Mucosa of descending colon (tissue), 3 donors: ENCODE measurements around the gene CERS4. TPM values are rescaled to one million over a fixed set of nuclear protein-coding genes. Genes with fewer than 3 reads are reported as not detected.

ENCODE experiments used
- ATAC-seq: fragments of 200-7000 bp; cut with Tn5 transposase; one replicate; pipeline ENCODE4 v1.9.1; 2020; ENCODE audit warnings: mild to moderate bottlenecking, moderate library complexity
- DNase-seq, 3 donors: peaks; one replicate each; pipeline ENCODE4 v3.0.0-alpha.2; 2020
- H3K36me3 ChIP-seq: fragments of 200-600 bp; one replicate; pipeline ENCODE4 v1.8.0; 2021; ENCODE audit warnings: low read depth, mild to moderate bottlenecking
- H3K4me1 ChIP-seq: fragments of 200-600 bp; one replicate; pipeline ENCODE4 v1.8.0; 2021; ENCODE audit warnings: low read depth, mild to moderate bottlenecking
- H3K4me3 ChIP-seq: fragments of 200-600 bp; one replicate; pipeline ENCODE4 v1.8.0; 2021; ENCODE audit warnings: mild to moderate bottlenecking
- H3K9me3 ChIP-seq: fragments of 200-600 bp; one replicate; pipeline ENCODE4 v1.8.0; 2021; ENCODE audit warnings: mild to moderate bottlenecking
- CTCF ChIP-seq: fragments of 200-600 bp; IDR thresholded peaks from one replicate; pipeline ENCODE4 v1.8.0; 2022; ENCODE audit warnings: antibody characterized with exemption, mild to moderate bottlenecking
- intact Hi-C, 2 donors: fragments of 100-400 bp; cut with DNase I in 1 of 2; cut with micrococcal nuclease in 1 of 2; formaldehyde crosslinking; loops; one replicate each; pipeline versions ENCODE4 v1.11.0 to v1.11.1; 2022; cut with DNase I, micrococcal nuclease
- long read RNA-seq, 2 donors: library from polyadenylated mRNA; unstranded; transcript quantifications; one replicate each; pipeline ENCODE4 v2.0.0, GENCODE V29; 2019 to 2021
- total RNA-seq, 3 donors: library from RNA; stranded (reverse); fragmentation: NEBNext Ultra II Directional in 2 of 3; extraction: Animal tissue kit (Norgen Biotek cat#: 25700) in 2 of 3; gene quantifications; one replicate each; pipeline versions ENCODE4 v1.2.1 to v1.2.4, GENCODE V29; 2021 to 2023
- donor health status: DM: no; HTN: no; CAD: no; lungs with moderate emphysema.
- donor health status: DM: no; HTN: no; CAD: no.
- donor health status: DM: no; HTN: yes; CAD: no.

CERS4 gene
- 10 to 100 TPM in 1 of 3 donors, 1 to 10 TPM in 2; 3.1 to 37.1 (median 4.2) TPM for total RNA-seq
- long read RNA-seq, donor 1, transcript CERS4-201 (12 exons, 1,797 nt) = major isoform, 10 of 31 reads
- long read RNA-seq, donor 1, partial matches to known transcripts = 1 of 31 reads
- long read RNA-seq, donor 1, other reads (novel, unspliced or antisense) = 18 of 31 reads
- long read RNA-seq, donor 2, partial matches to known transcripts = 1 of 9 reads
- long read RNA-seq, donor 2, other reads (novel, unspliced or antisense) = 6 of 9 reads

GRCh38 chr19:8208922-8209461 lies at the start of gene CERS4:
Gene CERS4, plus strand, starts transcription at chr19:8209370. Its CDS starts 41,707 bp downstream, at chr19:8251077.
- H3K9me3 ChIP-seq = no peaks in the 10 kb centered on the region
- peak; percentile 87 for ATAC-seq
- intact Hi-C loops = no loop called here

GRCh38 chr19:8161135-8161646 lies 48.0 kb upstream of the CERS4 start:
- H3K4me3 ChIP-seq = no peak overlapping the region
- ATAC-seq (peak; percentile 46), DNase-seq (no peak)
- H3K9me3 ChIP-seq = no peaks in the 10 kb centered on the region
- no peak for TF ChIP-seq CTCF
- H3K4me1 ChIP-seq = no peaks in the 10 kb centered on the region
- H3K36me3 ChIP-seq = no peaks in the 10 kb centered on the region
- intact Hi-C loops = no loop called here

More at GRCh38 chr19:8208922-8209461, at the start of gene CERS4:
- peak within 1 kb of the TSS; percentile 28 for H3K4me3 ChIP-seq
- TF ChIP-seq CTCF = no peak
- no peaks in the 10 kb centered on the region for H3K36me3 ChIP-seq
- H3K4me1 ChIP-seq = peaks cover 9% of the 10 kb centered on the region
- DNase-seq = peak; percentile 60 to 85 (median 83)

- no peaks in the 10 kb centered on the region for H3K4me1 ChIP-seq
- H3K9me3 ChIP-seq = no peaks in the 10 kb centered on the region
- no peak for TF ChIP-seq CTCF
- no peak overlapping the region for H3K4me3 ChIP-seq
- DNase-seq (no peak), ATAC-seq (no peak)
- H3K36me3 ChIP-seq = no peaks in the 10 kb centered on the region
- intact Hi-C loops = no loop called here
These were observed 45.4 kb upstream of the CERS4 start for GRCh38 chr19:8163759-8164158.

- intact Hi-C loops = no loop called here
- no peak for DNase-seq
- no peaks in the 10 kb centered on the region for H3K36me3 ChIP-seq
- H3K4me3 ChIP-seq = no peak overlapping the region
- H3K9me3 ChIP-seq = no peaks in the 10 kb centered on the region
- ATAC-seq = no peak
- no peaks in the 10 kb centered on the region for H3K4me1 ChIP-seq
- TF ChIP-seq CTCF = no peak
These were observed 41.2 kb upstream of the CERS4 start for GRCh38 chr19:8167985-8168384.

- Histone ChIP-seq H3K4me1 (no peaks in the 10 kb centered on the region), H3K36me3 (no peaks in the 10 kb centered on the region), H3K4me3 (no peak overlapping the region), H3K9me3 (no peaks in the 10 kb centered on the region)
- DNase-seq (no peak), ATAC-seq (no peak)
- no peak for TF ChIP-seq CTCF
- intact Hi-C loops = no loop called here
These were observed 40.6 kb upstream of the CERS4 start for GRCh38 chr19:8168537-8168936.
